Tibial nerve (tissue), 4 donors: ENCODE results near the gene GAS2L1. TPM values are rescaled to one million over a fixed set of nuclear protein-coding genes. Genes with fewer than 3 reads are reported as not detected.

Source experiments
- DNase-seq, 2 donors: peaks; one replicate each; pipeline ENCODE4 v3.0.0-alpha.2; 2019; ENCODE audit warnings: low spot score in 2 of 2
- H3K27ac ChIP-seq, 4 donors: fragments of 200-600 bp; sonication (generic) in 3 of 4; one replicate each; pipeline ENCODE4 v1.5.1; 2017 to 2019; ENCODE audit warnings: mild to moderate bottlenecking in 1 of 4
- H3K27me3 ChIP-seq, 2 donors: fragments of 200-600 bp; sonication (generic) in 1 of 2; one replicate each; pipeline versions ENCODE4 v1.5.1 to v1.6.0; 2017 to 2019
- H3K36me3 ChIP-seq, 3 donors: fragments of 200-600 bp; sonication (generic); one replicate each; pipeline ENCODE4 v1.5.1; 2018 to 2019
- H3K4me1 ChIP-seq, 4 donors: fragments of 200-600 bp; sonication (generic) in 3 of 4; one replicate each; pipeline ENCODE4 v1.5.1; 2017 to 2019
- H3K4me3 ChIP-seq, 4 donors: fragments of 200-600 bp; sonication (generic) in 3 of 4; one replicate each; pipeline ENCODE4 v1.5.1; 2017 to 2019; ENCODE audit warnings: mild to moderate bottlenecking in 1 of 4, moderate library complexity in 1 of 4
- H3K9me3 ChIP-seq, 4 donors: fragments of 200-600 bp; sonication (generic) in 3 of 4; one replicate each; pipeline ENCODE4 v1.5.1; 2017 to 2019
- EP300 ChIP-seq, 2 donors: sonication (generic); formaldehyde crosslinking; IDR thresholded peaks; one replicate each; pipeline ENCODE4 v1.6.1; 2017; ENCODE audit warnings: antibody characterized with exemption in 2 of 2, mild to moderate bottlenecking in 1 of 2
- POLR2A ChIP-seq, 2 donors: fragments of 450-650 bp; IDR thresholded peaks; one replicate each; pipeline ENCODE4 v1.6.1; 2017; ENCODE audit warnings: antibody characterized with exemption in 2 of 2, mild to moderate bottlenecking in 2 of 2, moderate library complexity in 2 of 2
- WGBS, 2 donors: methylation state at CpG; one replicate each; pipeline ENCODE4 v1.1.5; 2018; 5-methylcytosine and 5-hydroxymethylcytosine counted together
- total RNA-seq, 4 donors: library from RNA; depleted of rRNA; stranded (reverse); fragments of >200 nt; gene quantifications; one replicate each; pipeline ENCODE4 v1.1.0, GENCODE V29; 2016
- TF ChIP-seq, protein P1 (sequence below), 5 experiments: fragments of 200-600 bp in 3 of 5; fragments of 450-650 bp in 2 of 5; sonication (generic) in 3 of 5; IDR thresholded peaks; one replicate each; pipeline ENCODE4 v1.5.1; 2016 to 2019; ENCODE audit warnings: antibody characterized with exemption in 5 of 5, mild to moderate bottlenecking in 3 of 5, moderate library complexity in 2 of 5

Gene GAS2L1
- total RNA-seq, 4 donors from 2014 or later = 30.3 to 43.5 (median 35.1) TPM

DNA sequence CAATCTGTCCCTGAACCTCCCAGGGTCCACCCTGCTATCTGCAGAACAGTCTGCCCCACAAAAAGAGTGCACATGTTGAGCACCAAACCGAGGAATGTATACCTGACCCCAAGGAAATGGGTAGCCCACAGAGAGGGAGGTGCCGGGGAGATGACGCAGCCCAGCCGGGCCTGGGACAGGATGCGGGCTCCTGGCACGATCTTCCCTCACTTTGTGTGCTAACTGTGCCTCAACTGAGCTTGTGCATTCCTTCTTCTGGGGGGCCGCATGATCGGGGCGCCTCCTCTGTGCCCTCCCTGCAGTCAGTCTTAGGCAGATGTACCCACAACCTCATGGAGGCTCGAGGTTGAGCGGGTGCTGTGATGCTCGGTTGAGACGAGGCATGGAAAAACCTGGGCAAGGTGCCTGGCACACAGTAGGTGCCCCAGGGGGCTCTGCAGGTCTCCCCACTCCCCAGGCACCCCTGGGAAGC, 2.4 kb downstream of the GAS2L1 start:
- peak overlapping the region; percentile 53 to 94 (median 91) for H3K27ac ChIP-seq
- 55 to 76% methylated on average over 9 to 13 of the region's 13 CpGs for WGBS, 2 donors
- DNase-seq = no peak
- H3K4me1 ChIP-seq = peaks cover 0 to 73% (median 61%) of the 10 kb centered on the region in 4 donors
- TF ChIP-seq, protein P1, sequence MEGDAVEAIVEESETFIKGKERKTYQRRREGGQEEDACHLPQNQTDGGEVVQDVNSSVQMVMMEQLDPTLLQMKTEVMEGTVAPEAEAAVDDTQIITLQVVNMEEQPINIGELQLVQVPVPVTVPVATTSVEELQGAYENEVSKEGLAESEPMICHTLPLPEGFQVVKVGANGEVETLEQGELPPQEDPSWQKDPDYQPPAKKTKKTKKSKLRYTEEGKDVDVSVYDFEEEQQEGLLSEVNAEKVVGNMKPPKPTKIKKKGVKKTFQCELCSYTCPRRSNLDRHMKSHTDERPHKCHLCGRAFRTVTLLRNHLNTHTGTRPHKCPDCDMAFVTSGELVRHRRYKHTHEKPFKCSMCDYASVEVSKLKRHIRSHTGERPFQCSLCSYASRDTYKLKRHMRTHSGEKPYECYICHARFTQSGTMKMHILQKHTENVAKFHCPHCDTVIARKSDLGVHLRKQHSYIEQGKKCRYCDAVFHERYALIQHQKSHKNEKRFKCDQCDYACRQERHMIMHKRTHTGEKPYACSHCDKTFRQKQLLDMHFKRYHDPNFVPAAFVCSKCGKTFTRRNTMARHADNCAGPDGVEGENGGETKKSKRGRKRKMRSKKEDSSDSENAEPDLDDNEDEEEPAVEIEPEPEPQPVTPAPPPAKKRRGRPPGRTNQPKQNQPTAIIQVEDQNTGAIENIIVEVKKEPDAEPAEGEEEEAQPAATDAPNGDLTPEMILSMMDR (IDR thresholded peaks at IDR 0.05) = no peak
- no peak for TF ChIP-seq POLR2A (IDR thresholded peaks at IDR 0.05)
- no peak for TF ChIP-seq EP300 (IDR thresholded peaks at IDR 0.05)
- no peaks in the 10 kb centered on the region for H3K36me3 ChIP-seq
- H3K4me3 ChIP-seq = peak overlapping the region in 1 of 4 donors; percentile 9
- no peaks in the 10 kb centered on the region for H3K9me3 ChIP-seq
- peaks cover 0 to 7% of the 10 kb centered on the region in 2 donors for H3K27me3 ChIP-seq

DNA sequence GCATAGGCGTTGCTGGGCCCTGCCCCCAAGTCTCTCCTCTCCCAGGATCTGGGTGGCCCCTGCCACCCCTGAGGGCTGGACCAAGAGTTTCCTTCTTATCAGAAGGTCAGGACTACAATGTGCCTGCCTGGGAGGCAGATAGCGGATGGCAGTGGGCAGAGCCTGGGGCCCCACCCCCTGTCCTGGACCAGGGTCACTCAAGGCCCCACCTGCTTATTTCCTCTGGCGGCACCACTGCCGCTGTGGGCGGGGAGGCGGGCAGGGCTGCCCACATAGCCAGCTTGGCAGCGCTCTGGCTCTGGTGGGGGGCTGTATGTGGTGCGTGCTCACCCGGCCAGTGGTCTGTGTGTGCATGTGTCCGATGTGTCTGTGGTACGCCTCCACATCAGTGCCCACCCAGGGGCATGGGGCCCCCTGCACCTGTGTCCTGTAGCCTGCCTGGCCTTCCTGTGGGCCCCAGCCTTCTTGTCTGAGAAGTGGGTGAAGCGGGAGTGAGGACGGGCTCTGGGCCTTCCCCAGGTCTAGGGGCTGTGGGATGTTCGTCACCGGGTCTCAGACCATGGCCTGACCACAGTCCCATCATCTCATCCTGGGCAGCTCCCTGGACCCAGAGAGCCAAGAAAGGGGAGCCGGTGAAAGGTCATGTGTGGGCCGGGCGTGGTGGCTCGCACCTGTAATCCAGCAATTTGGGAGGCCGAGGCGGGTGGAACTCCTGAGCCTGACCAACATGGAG, 3.0 kb downstream of the GAS2L1 start:
- H3K36me3 ChIP-seq = no peaks in the 10 kb centered on the region
- peak overlapping the region; percentile 53 to 94 (median 85) for H3K27ac ChIP-seq
- H3K4me1 ChIP-seq = peaks cover 0 to 80% (median 67%) of the 10 kb centered on the region in 4 donors
- H3K27me3 ChIP-seq = peaks cover 0 to 14% of the 10 kb centered on the region in 2 donors
- TF ChIP-seq POLR2A (IDR thresholded peaks at IDR 0.05) (no peak), EP300 (IDR thresholded peaks at IDR 0.05) (peak in 1 of 2 donors; percentile 42)
- DNase-seq = no peak
- 77 to 84% methylated on average over 11 to 17 of the region's 21 CpGs for whole genome bisulfite sequencing, 2 donors
- peak overlapping the region in 1 of 4 donors; percentile 9 for H3K4me3 ChIP-seq
- no peaks in the 10 kb centered on the region for H3K9me3 ChIP-seq

DNA sequence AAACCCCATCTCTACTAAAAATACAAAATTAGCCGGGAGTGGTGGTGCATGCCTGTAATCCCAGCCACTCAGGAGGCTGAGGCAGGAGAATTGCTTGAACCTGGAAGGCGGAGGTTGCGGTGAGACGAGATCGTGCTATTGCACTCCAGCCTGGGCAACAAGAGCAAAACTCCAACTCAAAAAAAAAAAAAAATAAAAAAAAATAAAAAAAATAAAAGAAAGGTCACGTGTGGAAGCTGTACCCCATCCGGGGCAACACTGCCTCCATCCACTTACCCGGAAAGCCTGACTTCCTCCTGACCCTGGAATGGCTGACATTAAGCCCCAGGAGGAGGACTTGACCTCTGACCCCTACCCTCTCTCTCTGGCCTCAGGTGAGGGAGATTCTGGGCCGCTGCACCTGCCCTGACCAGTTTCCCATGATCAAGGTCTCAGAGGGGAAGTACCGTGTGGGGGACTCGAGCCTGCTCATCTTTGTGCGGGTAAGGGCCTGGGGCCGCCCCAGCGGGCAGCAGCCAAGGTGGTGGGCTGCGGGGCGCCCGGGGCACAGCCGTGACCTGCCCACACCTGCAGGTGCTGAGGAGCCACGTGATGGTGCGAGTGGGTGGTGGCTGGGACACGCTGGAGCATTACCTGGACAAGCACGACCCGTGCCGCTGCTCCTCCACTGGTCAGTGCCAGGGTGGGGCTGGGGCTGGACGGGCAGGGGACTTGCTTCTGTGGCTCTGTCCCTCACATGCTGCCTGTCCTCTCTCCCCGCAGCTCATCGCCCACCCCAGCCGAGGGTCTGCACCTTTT, 3.8 kb downstream of the GAS2L1 start:
- TF ChIP-seq EP300 (IDR thresholded peaks at IDR 0.05) (no peak), POLR2A (IDR thresholded peaks at IDR 0.05) (no peak)
- TF ChIP-seq, protein P1 (IDR thresholded peaks at IDR 0.05) = no peak
- WGBS, 2 donors = 54 to 58% methylated on average over 9 to 28 of the region's 28 CpGs
- H3K4me1 ChIP-seq = peaks cover 0 to 87% (median 73%) of the 10 kb centered on the region in 4 donors
- peaks cover 0 to 20% of the 10 kb centered on the region in 2 donors for H3K27me3 ChIP-seq
- H3K9me3 ChIP-seq = no peaks in the 10 kb centered on the region
- no peak overlapping the region for H3K4me3 ChIP-seq
- no peak for DNase-seq
- H3K27ac ChIP-seq = peak overlapping the region; percentile 71 to 94 (median 85)
- no peaks in the 10 kb centered on the region for H3K36me3 ChIP-seq

DNA sequence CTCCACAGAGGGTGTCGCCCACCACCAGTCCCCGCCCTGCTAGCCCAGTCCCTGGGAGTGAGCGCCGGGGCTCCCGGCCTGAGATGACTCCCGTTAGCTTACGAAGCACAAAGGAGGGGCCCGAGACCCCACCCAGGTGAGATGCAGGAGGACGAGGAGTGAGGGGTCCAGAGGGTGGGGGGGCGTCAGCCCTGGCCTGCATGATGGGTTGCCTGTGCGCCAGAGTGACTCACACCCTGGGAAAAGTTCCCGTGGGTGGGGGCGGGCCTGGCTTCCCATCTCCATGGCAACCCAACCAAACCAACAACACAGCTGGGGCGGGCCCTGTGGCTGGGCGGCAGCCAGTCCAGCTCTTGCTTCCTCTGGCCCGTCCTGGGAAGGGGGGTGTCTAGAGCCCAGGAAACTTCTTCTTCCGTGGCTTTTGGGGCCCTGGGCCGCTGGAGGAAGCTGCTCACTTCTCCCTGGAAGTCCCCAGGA, 4.5 kb downstream of the GAS2L1 start:
- Histone ChIP-seq H3K4me3 (peak overlapping the region in 3 of 4 donors; percentile 18 to 43 (median 25)), H3K4me1 (peaks cover 0 to 89% (median 74%) of the 10 kb centered on the region in 4 donors)
- peak; percentile 96 to 98 for DNase-seq

More for the DNA sequence above, 4.5 kb downstream of the GAS2L1 start:
- H3K36me3 ChIP-seq = no peaks in the 10 kb centered on the region
- H3K27ac ChIP-seq = peak overlapping the region; percentile 71 to 94 (median 85)
- TF ChIP-seq, protein P1 (IDR thresholded peaks at IDR 0.05) = peak in 1 of 5 experiments; percentile 21
- peak in 1 of 2 donors; percentile 43 for TF ChIP-seq POLR2A (IDR thresholded peaks at IDR 0.05)
- TF ChIP-seq EP300 (IDR thresholded peaks at IDR 0.05) = peak; percentile 81 to 89
- 2 to 12% methylated on average over 14 to 15 of the region's 18 CpGs for WGBS, 2 donors
- peaks cover 0 to 24% of the 10 kb centered on the region in 2 donors for H3K27me3 ChIP-seq
- H3K9me3 ChIP-seq = no peaks in the 10 kb centered on the region
